GM21576 (cell line): ENCODE results near the gene ZNF646.

Source experiments
- ATAC-seq: cut with Tn5 transposase; IDR thresholded peaks from one replicate; pipeline ENCODE4 v1.9.1; 2021; ENCODE audit warnings: mild to moderate bottlenecking, moderate library complexity; ENCODE audit not compliant: unreplicated experiment

Gene ZNF646

DNA sequence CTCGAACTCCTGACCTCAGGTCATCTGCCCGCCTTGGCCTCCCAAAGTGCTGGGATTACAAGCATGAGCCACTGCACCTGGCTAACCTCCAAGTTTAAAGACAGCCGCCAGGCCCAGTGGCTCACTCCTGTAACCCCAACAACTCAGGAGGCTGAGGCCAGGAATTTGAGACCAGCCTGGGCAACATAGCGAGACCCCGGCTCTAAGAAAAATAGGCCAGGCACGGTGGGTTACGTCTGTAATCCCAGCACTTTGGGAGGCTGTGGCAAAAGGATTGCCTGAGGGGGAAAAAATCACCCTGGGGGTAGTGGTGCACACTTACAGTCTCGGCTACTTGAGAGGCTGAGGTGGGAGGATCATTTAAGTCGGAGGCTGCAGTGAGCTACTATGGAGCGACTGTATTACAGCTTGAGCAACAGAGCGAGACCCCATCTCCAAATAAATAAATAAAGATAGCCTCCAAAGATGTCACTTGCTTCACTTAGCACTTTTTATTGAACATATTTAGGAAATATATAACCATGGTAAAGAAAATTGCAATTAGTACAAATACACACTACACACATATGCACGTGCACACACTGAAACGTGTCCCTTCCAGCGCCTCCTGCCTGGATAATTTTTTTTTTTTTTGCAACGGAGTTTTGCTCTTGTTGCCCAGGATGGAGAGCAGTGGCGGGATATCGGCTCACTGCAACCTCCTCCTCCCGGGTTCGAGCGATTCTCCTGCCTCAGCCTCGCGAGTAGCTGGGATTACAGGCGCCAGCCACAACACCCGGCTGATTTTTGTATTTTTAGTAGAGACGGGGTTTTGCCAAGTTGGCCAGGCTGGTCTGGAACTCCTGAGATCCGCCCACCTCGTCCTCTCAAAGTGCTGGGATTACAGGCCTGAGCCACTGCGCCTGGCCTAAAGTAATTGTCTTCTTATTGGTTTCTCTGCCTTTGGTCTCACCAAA, 32.6 kb downstream of the ZNF646 start:
- ATAC-seq = no peak

DNA sequence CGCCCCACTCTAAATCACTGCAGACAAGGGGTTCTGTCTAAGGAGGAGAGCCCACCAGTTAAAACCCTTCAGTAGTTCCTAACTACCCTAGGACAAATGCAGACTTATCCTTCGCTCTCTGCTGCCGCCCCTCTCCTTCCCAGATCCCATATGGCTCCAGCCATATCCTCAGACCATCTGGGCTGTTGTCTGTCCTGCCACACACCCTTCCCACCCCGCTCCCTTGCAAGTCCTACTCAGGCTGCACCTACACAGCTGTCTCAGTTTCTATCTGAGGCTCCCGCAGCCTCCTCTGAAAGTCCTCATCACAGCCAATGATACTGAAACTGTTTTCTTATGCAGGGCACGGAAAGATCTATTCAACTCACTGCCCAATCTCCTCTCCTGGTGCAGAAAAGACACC, 33.2 kb downstream of the ZNF646 start:
- peak; percentile 47 for ATAC-seq

DNA sequence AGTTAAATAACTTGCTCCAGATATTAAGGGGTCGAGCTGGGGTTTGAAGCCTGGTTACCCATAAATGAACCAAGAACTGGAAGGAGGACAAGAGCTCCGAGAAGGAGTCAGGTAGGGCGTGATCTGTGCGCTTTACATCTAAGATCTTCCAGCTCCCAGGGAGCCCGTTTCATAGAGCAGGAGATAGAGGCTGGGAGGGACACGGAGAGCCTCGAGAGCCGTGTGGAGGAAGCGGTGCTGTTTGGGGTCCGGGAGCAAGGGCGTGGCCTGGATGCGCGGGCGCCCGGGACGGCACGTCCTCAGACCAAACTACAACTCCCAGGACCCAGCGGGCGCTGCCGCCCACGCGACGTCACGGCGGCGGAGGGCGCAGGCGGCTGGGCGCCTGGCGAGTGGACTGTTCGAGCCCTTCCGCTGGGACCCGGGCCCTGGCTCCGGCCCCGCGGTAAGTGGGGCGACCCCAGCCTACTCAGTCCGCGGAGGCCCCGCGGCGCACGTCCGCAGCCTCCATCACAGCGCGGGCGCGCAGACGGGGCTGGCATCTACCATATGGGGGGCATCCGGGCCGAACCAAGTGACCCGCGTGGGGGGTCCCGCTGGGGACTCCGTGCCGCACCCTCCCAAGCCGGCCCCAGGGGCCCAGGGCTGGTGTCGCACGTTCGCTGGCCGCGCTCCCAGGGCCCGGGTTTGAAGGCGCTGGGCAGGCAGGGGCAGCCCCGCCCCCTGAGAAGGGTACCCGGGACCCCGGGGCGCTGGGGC, 34.0 kb downstream of the ZNF646 start, which contains the start of gene BCKDK:
BCKDK (plus strand) TSS at position 352 of the 759 bp plus-strand sequence. CDS start 838 bp downstream, outside the sequence.
- ATAC-seq = peak; percentile 82

DNA sequence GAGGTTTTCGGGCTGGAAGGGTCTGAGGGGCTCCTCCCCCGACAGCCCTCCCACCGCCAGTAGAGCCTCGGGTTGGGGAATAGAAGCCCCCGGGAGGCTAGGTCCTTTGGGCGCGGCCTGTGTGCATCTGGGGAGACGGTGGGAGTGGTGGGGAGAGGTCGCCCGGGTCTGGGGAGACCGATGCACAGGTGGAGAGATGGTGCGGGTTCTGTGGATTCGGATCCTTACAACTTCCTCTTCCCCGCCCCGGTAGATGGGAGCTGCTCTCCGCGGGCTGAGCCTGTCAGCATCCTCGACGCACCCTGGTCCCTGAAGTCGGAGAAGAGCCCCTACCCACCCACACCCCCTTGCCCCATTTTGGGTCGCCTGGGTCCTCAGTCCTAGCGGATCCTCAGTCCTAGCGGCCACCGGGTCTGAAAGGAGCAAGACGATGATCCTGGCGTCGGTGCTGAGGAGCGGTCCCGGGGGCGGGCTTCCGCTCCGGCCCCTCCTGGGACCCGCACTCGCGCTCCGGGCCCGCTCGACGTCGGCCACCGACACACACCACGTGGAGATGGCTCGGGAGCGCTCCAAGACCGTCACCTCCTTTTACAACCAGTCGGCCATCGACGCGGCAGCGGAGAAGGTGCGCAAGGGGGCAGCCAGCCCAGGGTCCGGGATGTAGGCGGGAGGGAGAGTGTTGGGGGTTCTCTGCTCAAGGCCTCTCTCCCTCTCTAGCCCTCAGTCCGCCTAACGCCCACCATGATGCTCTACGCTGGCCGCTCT, 34.8 kb downstream of the ZNF646 start:
- peak; percentile 3 for ATAC-seq

DNA sequence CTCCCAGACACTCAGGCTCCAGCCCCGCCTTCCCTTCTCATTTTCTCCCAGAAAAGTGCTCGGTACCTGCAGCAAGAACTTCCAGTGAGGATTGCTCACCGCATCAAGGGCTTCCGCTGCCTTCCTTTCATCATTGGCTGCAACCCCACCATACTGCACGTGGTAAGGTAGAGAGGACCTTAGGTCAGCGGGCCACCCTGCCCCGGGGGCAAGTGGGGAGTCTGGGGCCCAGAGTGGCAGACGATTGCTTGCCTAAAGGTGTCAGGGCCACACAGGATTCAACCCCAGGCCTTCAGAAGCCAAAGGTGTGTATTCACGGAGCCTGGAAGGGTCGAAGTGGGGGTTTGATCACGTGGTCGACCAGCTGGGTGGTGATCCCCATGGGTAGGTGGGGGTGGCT, 35.4 kb downstream of the ZNF646 start:
- ATAC-seq = no peak

DNA sequence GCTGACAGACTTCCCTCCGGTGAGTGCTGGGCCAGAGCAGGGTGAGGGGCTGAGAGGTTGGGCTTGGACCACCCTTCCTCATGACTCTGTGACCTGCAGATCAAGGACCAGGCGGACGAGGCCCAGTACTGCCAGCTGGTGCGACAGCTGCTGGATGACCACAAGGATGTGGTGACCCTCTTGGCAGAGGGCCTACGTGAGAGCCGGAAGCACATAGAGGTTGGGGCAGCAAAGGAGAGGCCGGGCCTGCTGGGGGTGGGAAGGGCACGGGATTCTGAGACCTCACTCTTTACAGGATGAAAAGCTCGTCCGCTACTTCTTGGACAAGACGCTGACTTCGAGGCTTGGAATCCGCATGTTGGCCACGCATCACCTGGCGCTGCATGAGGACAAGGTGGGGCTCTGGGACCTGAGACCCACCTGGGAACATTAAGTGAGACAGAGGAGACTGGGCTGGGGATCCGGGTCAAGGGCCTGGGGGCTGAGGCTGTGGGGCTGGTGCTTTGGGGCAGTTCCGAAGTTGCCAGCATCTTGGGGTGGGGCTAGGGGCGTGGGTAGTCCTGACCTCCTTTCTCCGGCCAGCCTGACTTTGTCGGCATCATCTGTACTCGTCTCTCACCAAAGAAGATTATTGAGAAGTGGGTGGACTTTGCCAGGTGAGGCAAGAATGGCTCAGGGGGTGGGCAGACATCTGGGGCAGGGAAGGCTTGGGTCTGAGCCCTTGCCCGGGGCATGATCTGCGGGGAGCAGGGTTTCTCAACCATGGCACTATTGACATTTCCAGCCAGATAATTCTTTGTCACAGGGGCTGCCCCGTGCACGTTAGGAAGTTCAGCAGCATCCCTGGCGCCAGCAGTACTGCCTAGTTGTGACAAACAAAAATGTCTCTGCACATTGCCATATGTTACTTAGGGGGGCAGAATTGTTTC, 36.1 kb downstream of the ZNF646 start:
- ATAC-seq = no peak

DNA sequence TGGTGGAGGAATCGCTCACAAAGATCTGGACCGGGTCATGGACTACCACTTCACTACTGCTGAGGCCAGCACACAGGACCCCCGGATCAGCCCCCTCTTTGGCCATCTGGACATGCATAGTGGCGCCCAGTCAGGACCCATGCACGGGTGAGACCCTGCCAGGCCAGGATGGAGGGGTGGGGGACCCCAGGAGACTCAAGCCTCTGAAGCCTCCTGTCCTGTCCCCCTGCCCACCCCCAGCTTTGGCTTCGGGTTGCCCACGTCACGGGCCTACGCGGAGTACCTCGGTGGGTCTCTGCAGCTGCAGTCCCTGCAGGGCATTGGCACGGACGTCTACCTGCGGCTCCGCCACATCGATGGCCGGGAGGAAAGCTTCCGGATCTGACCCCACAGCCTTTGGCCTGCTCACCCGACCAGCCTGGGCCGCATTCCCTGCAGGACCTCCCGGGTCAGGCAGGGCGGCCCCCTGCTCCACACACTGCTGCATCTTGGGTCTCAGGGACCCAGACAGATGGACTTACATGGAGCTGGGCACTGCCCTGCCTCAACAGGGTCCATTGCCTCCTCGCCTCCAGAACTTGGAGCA, 37.8 kb downstream of the ZNF646 start:
- ATAC-seq = no peak

DNA sequence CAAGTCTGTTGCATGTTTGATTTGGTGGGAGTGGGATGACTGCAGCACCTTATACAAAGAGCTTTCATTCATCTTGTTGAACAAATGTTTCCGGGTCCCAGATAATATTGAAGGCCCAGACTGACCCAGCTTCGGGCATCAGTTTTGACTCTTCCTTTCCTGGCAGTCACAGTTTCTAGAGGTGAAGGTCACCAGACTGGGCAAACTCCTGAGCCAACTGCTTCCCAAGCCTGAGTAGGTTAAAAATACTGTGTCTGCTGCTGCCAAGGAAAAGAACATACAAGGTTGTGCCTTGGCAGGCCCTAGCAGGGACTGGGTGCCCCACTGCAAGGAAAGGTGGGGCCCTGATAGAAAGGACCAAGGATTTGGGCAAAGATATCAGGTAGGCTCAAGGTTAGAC, 38.5 kb downstream of the ZNF646 start:
- no peak for ATAC-seq

DNA sequence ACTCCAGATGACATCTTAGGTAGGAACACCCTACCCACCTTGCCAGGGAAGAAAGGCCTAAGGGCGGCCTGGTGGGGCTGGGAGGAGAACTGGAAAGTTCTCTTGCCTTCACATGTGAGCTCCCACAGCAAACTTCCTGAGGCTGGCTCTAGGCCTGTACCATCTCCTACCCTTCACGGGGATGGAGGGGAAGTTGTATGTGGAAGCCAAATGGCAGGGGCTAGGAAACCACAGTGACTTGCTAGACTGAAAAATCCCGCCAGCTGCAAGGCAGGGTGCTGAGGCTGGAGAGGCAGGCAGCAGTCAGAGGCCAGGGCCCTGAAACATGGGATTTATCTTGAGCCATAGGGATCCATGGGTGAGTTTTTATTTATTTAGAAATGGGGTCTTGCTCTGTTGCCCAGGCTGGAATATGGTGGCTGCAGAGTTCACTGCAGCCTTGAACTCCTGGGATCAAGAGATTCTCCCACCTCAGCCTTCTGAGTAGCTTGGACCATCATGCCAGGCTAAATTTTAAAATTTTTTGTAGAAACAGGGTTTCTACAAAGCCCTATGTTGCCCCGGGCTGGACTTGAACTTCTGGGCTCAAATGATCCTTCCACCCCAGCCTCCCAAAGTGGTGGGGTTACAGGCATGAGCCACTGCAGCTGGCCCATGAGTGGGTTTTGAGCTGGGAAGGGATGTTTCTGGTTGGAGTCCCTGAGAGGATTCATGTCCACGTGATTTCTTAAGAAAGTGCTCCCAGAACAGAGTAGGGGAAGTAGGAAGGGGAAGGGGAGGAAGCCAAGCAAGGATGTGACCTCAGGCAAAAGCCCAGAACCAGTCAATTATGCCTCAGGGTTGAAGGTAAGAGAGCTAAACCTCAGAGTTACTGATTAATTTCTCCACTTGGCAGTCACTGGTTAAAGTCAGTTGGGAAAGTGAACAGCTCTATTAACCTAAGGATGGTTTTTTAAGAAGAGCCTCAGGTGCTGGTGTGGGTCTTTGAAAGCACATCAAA, 39.2 kb downstream of the ZNF646 start:
- ATAC-seq = no peak

DNA sequence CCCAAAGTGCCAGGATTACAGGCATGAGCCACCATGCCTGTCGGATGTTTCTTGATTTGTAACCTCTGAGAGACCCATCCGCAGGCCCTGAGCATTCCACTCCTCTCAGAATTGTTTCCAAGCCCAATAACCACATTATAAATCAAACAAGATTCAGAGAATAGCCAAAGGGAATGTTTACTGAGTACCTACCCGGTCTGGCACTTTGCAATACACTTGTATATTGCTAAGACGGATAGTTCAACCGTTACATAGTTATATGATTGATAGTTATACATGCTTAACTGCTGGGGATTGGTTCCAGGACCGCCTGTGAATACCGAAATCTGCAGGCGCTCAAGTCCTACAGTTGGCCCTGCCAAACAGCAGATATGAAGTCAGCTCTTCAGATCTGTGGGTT, 40.2 kb downstream of the ZNF646 start:
- ATAC-seq = no peak

DNA sequence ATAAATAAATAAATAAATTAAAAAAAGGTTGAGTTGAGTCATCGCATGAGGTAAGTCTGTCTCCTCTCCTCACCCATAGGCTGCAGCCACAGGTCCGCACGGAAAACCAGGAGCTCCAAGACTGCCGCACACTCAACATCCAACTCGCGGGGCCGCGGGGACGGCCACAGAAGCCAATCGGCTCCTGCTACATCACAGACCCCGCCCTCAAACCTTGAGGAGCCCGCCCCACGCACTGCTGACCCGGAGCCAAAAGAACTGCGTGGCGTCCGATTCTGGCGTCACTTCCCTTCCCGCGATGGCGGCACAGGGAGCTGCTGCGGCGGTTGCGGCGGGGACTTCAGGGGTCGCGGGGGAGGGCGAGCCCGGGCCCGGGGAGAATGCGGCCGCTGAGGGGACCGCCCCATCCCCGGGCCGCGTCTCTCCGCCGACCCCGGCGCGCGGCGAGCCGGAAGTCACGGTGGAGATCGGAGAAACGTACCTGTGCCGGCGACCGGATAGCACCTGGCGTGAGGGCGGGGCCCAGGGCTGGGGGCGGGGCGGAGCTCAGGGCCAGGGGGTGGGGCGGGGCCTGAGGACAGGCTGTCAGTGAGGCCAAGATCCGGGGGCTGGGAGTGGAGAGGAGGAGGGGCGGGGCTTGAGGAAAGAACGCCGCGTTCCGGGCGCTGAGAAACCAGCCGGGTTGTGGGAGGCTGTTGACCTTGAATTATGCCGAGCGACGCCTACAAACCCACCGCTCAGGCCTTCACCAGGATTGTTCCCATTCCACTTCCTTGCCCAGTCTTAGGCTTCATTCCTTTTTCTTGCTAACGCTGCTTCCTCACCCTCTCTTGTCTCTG, 43.4 kb downstream of the ZNF646 start, which contains the start of gene KAT8:
KAT8 (plus strand) TSS at position 281 of the 839 bp plus-strand sequence; CDS start at position 299, 18 bp downstream.
- peak; percentile 88 for ATAC-seq

DNA sequence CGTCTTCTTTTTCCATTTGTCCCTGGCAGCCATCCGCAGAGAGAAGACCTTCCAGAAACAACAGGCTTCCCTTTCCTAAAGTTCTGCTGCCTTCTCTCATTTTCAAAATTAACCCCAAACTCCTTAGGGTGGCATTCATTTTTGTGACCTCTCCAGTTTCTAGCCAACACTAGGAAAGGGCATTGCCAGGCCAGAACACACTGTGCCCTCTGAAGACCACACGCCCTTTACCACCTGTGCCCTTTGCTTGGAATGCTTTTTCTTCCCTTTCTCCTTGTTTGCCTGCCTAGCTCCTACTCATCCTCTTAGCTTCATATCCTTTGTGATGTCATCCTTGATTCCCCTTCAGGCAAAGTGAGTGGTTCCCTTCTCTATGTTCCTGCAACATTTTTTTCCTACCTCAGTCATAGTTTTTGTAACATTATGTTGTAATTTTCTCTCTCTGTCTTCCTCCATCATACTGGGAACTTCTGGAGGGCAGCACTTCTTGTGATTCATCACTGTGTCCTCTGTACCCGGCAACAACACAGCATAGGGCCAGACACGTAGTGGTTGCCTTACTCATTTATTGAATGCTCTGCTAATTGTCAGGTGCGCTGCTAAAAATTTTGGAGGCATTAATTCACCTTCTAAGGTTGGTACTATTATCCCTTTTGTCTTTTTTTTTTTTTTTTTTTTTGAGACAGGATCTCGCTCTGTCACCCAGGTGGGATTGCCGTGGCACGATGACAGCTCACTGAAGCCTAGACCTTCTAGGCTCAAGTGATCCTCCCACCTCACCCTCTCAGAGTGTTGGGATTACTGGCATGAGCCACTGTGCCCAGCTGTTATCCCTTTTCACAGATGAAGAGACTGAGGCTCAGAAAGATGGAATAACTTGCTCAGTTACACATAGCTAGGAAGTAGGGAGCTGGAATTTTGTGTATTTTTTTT, 44.3 kb downstream of the ZNF646 start:
- ATAC-seq = no peak

DNA sequence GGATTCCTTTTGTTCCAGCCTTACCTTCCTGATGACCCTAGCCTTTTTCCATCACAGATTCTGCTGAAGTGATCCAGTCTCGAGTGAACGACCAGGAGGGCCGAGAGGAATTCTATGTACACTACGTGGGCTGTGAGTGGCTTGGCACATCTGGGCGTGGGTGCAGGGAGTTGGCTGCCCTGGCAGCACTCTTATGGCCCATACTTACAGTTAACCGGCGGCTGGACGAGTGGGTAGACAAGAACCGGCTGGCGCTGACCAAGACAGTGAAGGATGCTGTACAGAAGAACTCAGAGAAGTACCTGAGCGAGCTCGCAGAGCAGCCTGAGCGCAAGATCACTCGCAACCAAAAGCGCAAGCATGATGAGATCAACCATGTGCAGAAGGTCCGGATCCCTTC, 45.9 kb downstream of the ZNF646 start:
- ATAC-seq = no peak

DNA sequence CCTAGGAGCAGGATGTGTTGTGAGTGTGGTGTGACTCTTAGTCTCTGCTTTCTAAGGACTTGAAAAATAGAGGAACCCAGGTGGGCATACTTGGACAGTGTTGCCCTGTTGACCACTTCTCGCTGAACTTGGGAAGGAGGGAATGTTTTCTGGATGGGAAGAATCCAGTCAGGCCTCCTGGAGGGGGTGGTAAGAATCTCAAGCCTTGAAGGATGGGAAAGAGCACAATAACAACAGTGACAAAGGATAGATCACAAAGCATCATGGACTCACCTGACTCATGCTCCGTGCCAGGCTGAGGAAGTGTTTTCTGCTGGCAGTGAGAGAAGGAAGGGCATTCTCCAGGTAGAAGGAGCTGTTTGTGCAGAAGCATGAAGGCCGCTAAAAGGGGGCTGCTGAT, 51.6 kb downstream of the ZNF646 start:
- ATAC-seq = no peak

DNA sequence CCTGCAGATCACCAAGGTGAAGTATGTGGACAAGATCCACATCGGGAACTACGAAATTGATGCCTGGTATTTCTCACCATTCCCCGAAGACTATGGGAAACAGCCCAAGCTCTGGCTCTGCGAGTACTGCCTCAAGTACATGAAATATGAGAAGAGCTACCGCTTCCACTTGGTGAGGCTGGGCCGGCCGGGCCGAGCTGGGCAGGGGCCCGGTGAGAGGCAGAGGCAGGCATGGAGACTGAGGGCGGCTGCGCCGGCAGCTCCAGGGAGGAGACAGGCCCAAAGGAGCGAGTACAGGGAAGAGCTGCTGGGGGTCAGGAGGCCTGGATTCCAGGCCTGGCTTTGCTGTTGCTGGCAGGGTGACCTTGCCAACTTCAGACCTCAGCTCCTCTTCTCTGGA, 53.0 kb downstream of the ZNF646 start:
- no peak for ATAC-seq
